Measurements from ENCODE around the gene CRYBA2. TPM values are rescaled to one million over a fixed set of nuclear protein-coding genes. Genes with fewer than 3 reads are reported as not detected.

CRYBA2 gene
- total and polyA plus RNA-seq, 2 experiments from 2014 or later: not detected

GRCh38 chr2:218988164-218988563 is 5.1 kb downstream of the CRYBA2 start:
- no peak overlapping the region for H3K4me2 ChIP-seq (ENCODE audit: unreplicated experiment)
- no peaks in the 10 kb centered on the region for H3F3A ChIP-seq (ENCODE audit: insufficient read depth)
- in situ Hi-C loops (cut with MboI): no loop called here
- H2AFZ ChIP-seq: no peak overlapping the region
- H4K20me1 ChIP-seq (ENCODE audit: insufficient read depth): no peaks in the 10 kb centered on the region
- H3K4me1 ChIP-seq (ENCODE audit: insufficient read depth): no peaks in the 10 kb centered on the region
- H3K9me2 ChIP-seq (ENCODE audit: insufficient read depth): no peaks in the 10 kb centered on the region
- 5 to 7% methylated on average over 3 of the region's 3 CpGs for WGBS, 2 experiments (ENCODE audit: low coverage in 1 of 2, low lambda C conversion rate in 2 of 2, missing lambda C conversion rate in 2 of 2)
- TF ChIP-seq EZH2phosphoT487 (IDR thresholded peaks at IDR 0.05; ENCODE audit: insufficient read depth, low read depth) (no peak), EZH2 (IDR thresholded peaks at IDR 0.05; ENCODE audit: insufficient read depth, poor library complexity, severe bottlenecking) (no peak)
- no peak overlapping the region for H3K27ac ChIP-seq
- peaks cover 99% of the 10 kb centered on the region for H3K27me3 ChIP-seq (replicated peaks; ENCODE audit: insufficient read depth)
- no peaks in the 10 kb centered on the region for H3K36me3 ChIP-seq (ENCODE audit: low read depth)
- no peak for DNase-seq
- H3K4me3 ChIP-seq: no peak overlapping the region
- H3K9me3 ChIP-seq (ENCODE audit: low read depth): no peaks in the 10 kb centered on the region
- H3K9ac ChIP-seq: no peak overlapping the region
- H3K79me2 ChIP-seq (ENCODE audit: insufficient read depth): no peaks in the 10 kb centered on the region

DNA sequence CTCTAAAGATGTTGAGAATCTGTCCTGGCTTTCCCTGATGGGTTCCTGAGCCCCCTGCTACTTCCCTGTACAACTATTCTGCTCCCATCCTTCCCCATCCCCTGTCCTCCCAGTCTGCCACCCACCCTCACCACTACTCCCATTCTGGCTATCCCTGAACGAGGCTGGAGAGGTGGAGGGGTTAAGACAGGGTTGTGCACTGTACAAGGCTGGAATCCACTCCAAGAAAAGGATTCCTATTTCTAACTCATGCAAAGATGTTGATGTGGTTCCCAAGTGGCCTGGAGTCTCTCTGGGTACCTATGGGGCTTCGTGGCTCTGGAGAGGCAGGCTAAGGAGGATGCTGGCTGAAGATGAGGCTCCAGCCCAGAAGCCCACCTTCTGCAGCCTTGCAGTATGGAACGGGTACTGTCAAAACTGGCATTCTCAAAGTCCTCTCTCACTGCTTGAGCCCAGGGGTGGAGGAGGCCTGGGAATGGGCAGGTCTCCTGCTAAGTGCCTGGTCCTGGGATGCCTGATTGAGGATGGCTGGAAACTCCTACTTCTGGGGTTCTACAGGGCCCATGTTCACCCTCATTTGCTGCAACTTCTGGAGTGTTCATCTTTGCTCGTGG is 7.0 kb downstream of the CRYBA2 start:
- H3K79me2 ChIP-seq (ENCODE audit: insufficient read depth): no peaks in the 10 kb centered on the region
- no peaks in the 10 kb centered on the region for H3K9me3 ChIP-seq (ENCODE audit: low read depth)
- H3K9me2 ChIP-seq (ENCODE audit: insufficient read depth): no peaks in the 10 kb centered on the region
- H3K4me2 ChIP-seq (ENCODE audit: unreplicated experiment): no peak overlapping the region
- H3K27me3 ChIP-seq (replicated peaks; ENCODE audit: insufficient read depth): peaks cover 98% of the 10 kb centered on the region
- H4K20me1 ChIP-seq (ENCODE audit: insufficient read depth): no peaks in the 10 kb centered on the region
- H3K4me3 ChIP-seq: no peak overlapping the region
- H3K36me3 ChIP-seq (ENCODE audit: low read depth): no peaks in the 10 kb centered on the region
- H3K27ac ChIP-seq: no peak overlapping the region
- H3F3A ChIP-seq (ENCODE audit: insufficient read depth): no peaks in the 10 kb centered on the region
- in situ Hi-C loops (cut with MboI): no loop called here
- no peak for DNase-seq
- H3K9ac ChIP-seq: no peak overlapping the region
- 8 to 11% methylated on average over 4 of the region's 4 CpGs for WGBS, 2 experiments (ENCODE audit: low coverage in 1 of 2, low lambda C conversion rate in 2 of 2, missing lambda C conversion rate in 2 of 2)
- TF ChIP-seq EZH2phosphoT487 (IDR thresholded peaks at IDR 0.05; ENCODE audit: insufficient read depth, low read depth): no peak
- no peak for TF ChIP-seq EZH2 (IDR thresholded peaks at IDR 0.05; ENCODE audit: insufficient read depth, poor library complexity, severe bottlenecking)
- no peak overlapping the region for H2AFZ ChIP-seq
- H3K4me1 ChIP-seq (ENCODE audit: insufficient read depth): no peaks in the 10 kb centered on the region

DNA sequence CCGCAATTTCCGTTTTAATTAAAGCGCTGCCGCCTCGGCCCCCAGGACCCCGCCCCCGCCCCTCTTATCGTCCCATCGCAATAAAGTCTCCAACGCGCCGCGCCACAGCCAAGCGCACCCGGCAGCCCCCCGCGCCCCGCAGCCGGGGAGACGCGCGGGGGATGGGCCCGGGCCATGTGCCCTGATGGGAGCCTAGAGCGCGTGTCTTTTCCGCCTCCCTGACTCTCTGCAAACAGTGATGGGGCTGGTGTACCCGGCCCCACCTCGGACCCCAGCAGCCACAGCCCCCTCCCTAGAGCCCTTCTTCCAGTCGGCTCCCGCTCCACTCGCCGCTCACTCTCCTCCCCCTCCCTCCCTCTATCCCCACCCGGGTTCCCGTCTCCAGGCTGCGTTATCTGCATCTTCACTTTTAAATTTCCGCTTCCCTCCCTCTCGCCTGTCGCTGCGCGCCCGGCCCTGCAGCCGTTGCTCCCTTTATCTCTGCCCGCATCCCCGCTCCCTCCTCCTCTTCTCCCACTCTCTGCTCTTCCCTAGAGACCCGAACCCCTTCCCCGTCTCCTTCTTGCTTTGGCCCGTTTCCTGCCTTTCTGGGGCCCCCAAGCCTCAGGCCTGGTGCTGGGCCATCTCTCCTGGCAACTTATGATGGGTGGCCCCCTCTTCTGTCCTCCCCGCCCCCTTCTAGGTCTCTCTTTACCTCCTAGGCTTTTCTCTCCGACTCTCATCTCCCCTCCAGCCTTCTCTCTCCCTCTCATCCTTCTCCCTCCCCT is 7.7 kb downstream of the CRYBA2 start:
- Histone ChIP-seq H3K27ac (no peak overlapping the region), H3F3A (ENCODE audit: insufficient read depth) (no peaks in the 10 kb centered on the region), H3K9ac (no peak overlapping the region), H3K4me1 (ENCODE audit: insufficient read depth) (no peaks in the 10 kb centered on the region), H3K36me3 (ENCODE audit: low read depth) (no peaks in the 10 kb centered on the region), H3K27me3 (replicated peaks; ENCODE audit: insufficient read depth) (peaks cover 95% of the 10 kb centered on the region), H3K9me2 (ENCODE audit: insufficient read depth) (no peaks in the 10 kb centered on the region), H3K4me2 (ENCODE audit: unreplicated experiment) (no peak overlapping the region), H2AFZ (no peak overlapping the region), H4K20me1 (ENCODE audit: insufficient read depth) (no peaks in the 10 kb centered on the region), H3K79me2 (ENCODE audit: insufficient read depth) (no peaks in the 10 kb centered on the region), H3K9me3 (ENCODE audit: low read depth) (no peaks in the 10 kb centered on the region), H3K4me3 (no peak overlapping the region)
- TF ChIP-seq EZH2phosphoT487 (IDR thresholded peaks at IDR 0.05; ENCODE audit: insufficient read depth, low read depth) (0 out of 2 replicates have a peak, but pooled peaks have one; percentile 37), EZH2 (IDR thresholded peaks at IDR 0.05; ENCODE audit: insufficient read depth, poor library complexity, severe bottlenecking) (peak; percentile 78)
- 3 to 4% methylated on average over 14 to 49 of the region's 49 CpGs for WGBS, 2 experiments (ENCODE audit: low coverage in 1 of 2, low lambda C conversion rate in 2 of 2, missing lambda C conversion rate in 2 of 2)
- in situ Hi-C loops (cut with MboI): no loop called here
- no peak for DNase-seq

DNA sequence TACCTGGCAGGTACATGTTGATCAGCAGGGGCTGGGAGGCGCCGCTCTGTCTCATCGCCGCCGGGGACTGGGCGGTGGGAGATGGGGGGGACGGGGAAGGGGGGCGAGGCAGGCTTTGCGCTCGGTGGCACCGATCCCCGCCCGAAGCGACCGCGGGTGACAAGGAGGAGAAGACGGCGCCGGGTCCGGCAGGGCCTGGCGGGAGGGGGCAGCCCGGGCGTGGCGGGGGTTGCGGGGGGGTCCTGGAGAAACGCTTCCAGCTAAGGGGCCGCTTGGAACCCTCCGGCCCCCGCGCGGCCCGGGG is 8.2 kb downstream of the CRYBA2 start, which contains the start of gene FEV:
FEV (minus strand) TSS at position 164 of the 304 bp plus-strand sequence; CDS start at position 55, 109 bp downstream.
- Histone ChIP-seq H3K4me1 (ENCODE audit: insufficient read depth) (no peaks in the 10 kb centered on the region), H3K36me3 (ENCODE audit: low read depth) (no peaks in the 10 kb centered on the region), H3F3A (ENCODE audit: insufficient read depth) (no peaks in the 10 kb centered on the region), H2AFZ (no peak within 1 kb of the TSS), H3K9me3 (ENCODE audit: low read depth) (no peaks in the 10 kb centered on the region), H3K79me2 (ENCODE audit: insufficient read depth) (no peaks in the 10 kb centered on the region), H3K9me2 (ENCODE audit: insufficient read depth) (no peaks in the 10 kb centered on the region), H3K27ac (no peak within 1 kb of the TSS), H3K9ac (no peak within 1 kb of the TSS), H3K4me2 (ENCODE audit: unreplicated experiment) (no peak within 1 kb of the TSS), H3K4me3 (no peak within 1 kb of the TSS), H4K20me1 (ENCODE audit: insufficient read depth) (no peaks in the 10 kb centered on the region), H3K27me3 (replicated peaks; ENCODE audit: insufficient read depth) (peaks cover 91% of the 10 kb centered on the region)
- TF ChIP-seq EZH2phosphoT487 (IDR thresholded peaks at IDR 0.05; ENCODE audit: insufficient read depth, low read depth): no peak
- no peak for TF ChIP-seq EZH2 (IDR thresholded peaks at IDR 0.05; ENCODE audit: insufficient read depth, poor library complexity, severe bottlenecking)
- in situ Hi-C loops (cut with MboI): no loop called here
- DNase-seq: no peak
- 0 to 5% methylated on average over 10 to 21 of the region's 32 CpGs for WGBS, 2 experiments (ENCODE audit: low coverage in 1 of 2, low lambda C conversion rate in 2 of 2, missing lambda C conversion rate in 2 of 2)
